ENCODE data around the gene TAP1. TPM values are rescaled to one million over a fixed set of nuclear protein-coding genes. Genes with fewer than 3 reads are reported as not detected.

TAP1 gene
- total and polyA plus RNA-seq, 8 donors: 19.0 to 99.2 (median 21.3) TPM

GRCh38 chr6:32890831-32891230 lies 37.3 kb upstream of the TAP1 start:
- H3K4me3 ChIP-seq: no peak overlapping the region
- intact Hi-C loops (cut with DNase I): no loop called here
- no peaks in the 10 kb centered on the region for H3K27me3 ChIP-seq
- DNase-seq (no peak), ATAC-seq (no peak)
- TF ChIP-seq CTCF (IDR thresholded peaks at IDR 0.05): no peak
- H3K4me1 ChIP-seq: peaks cover 4 to 17% of the 10 kb centered on the region in 2 donors
- no peak overlapping the region for H3K27ac ChIP-seq
- no peaks in the 10 kb centered on the region for H3K9me3 ChIP-seq
- no peaks in the 10 kb centered on the region for H3K36me3 ChIP-seq

- H3K36me3 ChIP-seq: no peaks in the 10 kb centered on the region
- no peak overlapping the region for H3K27ac ChIP-seq
- ATAC-seq (no peak), DNase-seq (no peak)
- no peaks in the 10 kb centered on the region for H3K27me3 ChIP-seq
- H3K9me3 ChIP-seq: no peaks in the 10 kb centered on the region
- H3K4me1 ChIP-seq: peaks cover 0 to 9% of the 10 kb centered on the region in 2 donors
- no peak for TF ChIP-seq CTCF (IDR thresholded peaks at IDR 0.05)
- intact Hi-C loops (cut with DNase I): loop anchor here in 1 of 2 donors (5.0 kb wide), 1 partner anchor 93 kb away; no protein-coding TSS in a partner anchor
- no peak overlapping the region for H3K4me3 ChIP-seq
Measured at GRCh38 chr6:32889533-32889932, 36.0 kb upstream of the TAP1 start.

- Histone ChIP-seq H3K27me3 (no peaks in the 10 kb centered on the region), H3K36me3 (no peaks in the 10 kb centered on the region), H3K9me3 (no peaks in the 10 kb centered on the region), H3K4me1 (peaks cover 0 to 17% of the 10 kb centered on the region in 2 donors), H3K27ac (no peak overlapping the region), H3K4me3 (no peak overlapping the region)
- intact Hi-C loops (cut with DNase I): loop anchor here in 1 of 2 donors (5.0 kb wide), 1 partner anchor 94 kb away; no protein-coding TSS in a partner anchor
- DNase-seq (no peak), ATAC-seq (no peak)
- no peak for TF ChIP-seq CTCF (IDR thresholded peaks at IDR 0.05)
Measured at GRCh38 chr6:32888576-32888975, 35.1 kb upstream of the TAP1 start.

- no peak for TF ChIP-seq CTCF (IDR thresholded peaks at IDR 0.05)
- Histone ChIP-seq H3K36me3 (no peaks in the 10 kb centered on the region), H3K9me3 (no peaks in the 10 kb centered on the region), H3K4me3 (no peak overlapping the region), H3K4me1 (peaks cover 0 to 19% of the 10 kb centered on the region in 2 donors), H3K27me3 (no peaks in the 10 kb centered on the region), H3K27ac (no peak overlapping the region)
- ATAC-seq (no peak), DNase-seq (no peak)
- intact Hi-C loops (cut with DNase I): loop anchor here in 1 of 2 donors (5.0 kb wide), 1 partner anchor 95 kb away; no protein-coding TSS in a partner anchor
Measured at GRCh38 chr6:32887616-32888015, 34.1 kb upstream of the TAP1 start.

- H3K4me1 ChIP-seq: peaks cover 0 to 19% of the 10 kb centered on the region in 2 donors
- H3K9me3 ChIP-seq: no peaks in the 10 kb centered on the region
- H3K27me3 ChIP-seq: no peaks in the 10 kb centered on the region
- ATAC-seq: no peak
- TF ChIP-seq CTCF (IDR thresholded peaks at IDR 0.05): no peak
- intact Hi-C loops (cut with DNase I): loop anchor here in 1 of 2 donors (5.0 kb wide), 1 partner anchor 95 kb away; no protein-coding TSS in a partner anchor
- H3K4me3 ChIP-seq: no peak overlapping the region
- no peak for DNase-seq
- no peak overlapping the region for H3K27ac ChIP-seq
- H3K36me3 ChIP-seq: no peaks in the 10 kb centered on the region
Measured at GRCh38 chr6:32886681-32887383, 33.3 kb upstream of the TAP1 start.

All from left lung (tissue), 10 donors.